AG08395 (cell line): ENCODE results near the gene TRDN.

Experiments
- DNase-seq: peaks from one replicate; pipeline ENCODE4 v3.0.0; 2012; ENCODE audit warnings: mixed read lengths, low spot score

TRDN gene

DNA sequence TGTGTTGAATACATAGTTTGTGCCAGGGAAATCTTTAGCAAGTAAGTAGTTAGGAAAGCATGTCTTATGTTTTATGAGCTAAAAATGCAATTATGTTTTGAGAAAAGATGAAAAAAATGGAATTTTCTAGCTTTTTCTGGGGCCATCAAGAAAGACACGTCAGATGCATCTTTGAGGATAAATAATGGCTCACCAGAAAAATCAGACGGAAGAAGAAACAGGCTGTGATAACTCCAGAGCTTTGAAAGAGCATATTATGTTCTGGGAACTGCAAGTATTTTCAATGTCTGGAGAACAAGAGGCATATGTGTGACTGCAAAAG is 467.0 kb downstream of the TRDN start:
- DNase-seq: no peak

DNA sequence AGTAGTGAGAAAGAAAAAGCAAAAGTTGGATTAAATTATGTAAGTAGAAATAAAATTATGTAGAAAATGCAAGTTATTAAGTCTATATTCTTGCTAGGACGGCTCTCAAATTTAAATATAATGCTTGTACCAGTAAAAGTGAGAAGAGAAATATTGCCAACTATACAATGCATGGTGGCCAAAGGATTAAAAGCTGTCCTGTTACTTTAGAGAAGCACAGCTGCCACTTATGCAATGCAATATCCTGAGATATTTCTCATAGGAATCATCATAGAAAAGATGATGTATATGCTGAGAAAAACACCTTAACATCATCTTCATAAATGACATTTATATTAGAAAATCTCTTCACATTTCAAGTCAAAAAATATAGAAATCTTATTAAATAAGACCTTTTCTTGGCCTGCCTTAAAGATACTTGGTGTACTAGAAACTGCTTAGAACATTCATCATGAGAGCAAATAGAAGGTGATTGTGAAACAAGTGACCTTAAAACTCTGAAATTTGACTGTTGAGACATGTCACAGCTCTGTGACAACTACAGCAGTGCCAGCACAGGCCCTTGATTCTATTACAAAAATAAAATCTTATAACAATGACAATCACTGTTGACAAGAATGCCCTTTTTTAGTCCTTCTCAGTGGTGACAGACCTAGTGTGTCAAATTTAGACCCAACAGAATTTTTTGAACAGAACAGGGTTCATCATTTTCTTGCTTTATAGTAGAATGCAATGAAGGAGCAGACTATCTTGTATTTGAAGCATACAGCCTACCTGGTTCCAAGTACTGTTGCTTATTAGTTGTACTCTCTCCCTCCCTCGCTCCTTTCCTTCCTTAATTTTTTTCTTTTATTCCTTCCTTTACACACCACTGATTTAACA is 467.6 kb downstream of the TRDN start:
- DNase-seq: no peak

DNA sequence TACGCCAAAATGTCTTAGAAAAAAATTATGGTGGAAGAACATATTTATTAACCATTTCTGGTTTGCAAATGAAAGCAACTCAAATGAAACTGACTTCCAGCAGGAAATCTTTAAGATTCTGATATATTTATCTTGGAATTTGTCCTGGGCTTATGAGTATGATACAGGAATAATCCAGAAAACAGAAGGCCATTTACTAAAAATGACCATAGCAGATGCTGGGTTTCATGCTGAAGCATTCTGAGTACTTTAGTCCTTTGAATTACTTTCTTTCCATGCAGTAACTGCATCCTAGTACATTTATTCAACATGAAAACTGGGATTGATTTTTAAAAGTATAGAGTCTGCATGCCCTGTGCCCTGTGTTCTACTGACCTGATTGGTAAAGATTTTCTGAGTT is 468.3 kb downstream of the TRDN start:
- no peak for DNase-seq
